H1 (cell line): ENCODE results near the gene GAS7. TPM values are rescaled to one million over a fixed set of nuclear protein-coding genes. Genes with fewer than 3 reads are reported as not detected.

ENCODE experiments used
- CTCF ChIA-PET: fragments of 300-600 bp; sonication (Branson Sonifier 250); formaldehyde crosslinking; loops from one replicate; lab custom pipeline; 2021; ENCODE audit not compliant: partially characterized antibody; lab: Charles Lee
- POLR2A ChIA-PET: fragments of 300-600 bp; sonication (Branson Sonifier 250); formaldehyde crosslinking; loops from one replicate; lab custom pipeline; 2021; ENCODE audit warnings: inconsistent platforms; ENCODE audit not compliant: partially characterized antibody; lab: Charles Lee
- DNase-seq, 2 experiments: peaks; one replicate each; pipeline versions ENCODE4 v3.0.0 to v3.0.0-alpha.2; 2010 to 2022; ENCODE audit warnings: low spot score in 2 of 2, low read depth in 1 of 2, mixed read lengths in 1 of 2
- FAIRE-seq: peaks from 2 replicates; lab custom pipeline; 2011; peaks lifted over from hg19 to GRCh38; lab: Jason Lieb, UNC
- H2AFZ ChIP-seq: 2 replicates; pipeline ENCODE4 v1.8.1; 2012; ENCODE audit warnings: low read length, inconsistent platforms
- H2AK5ac ChIP-seq: 2 replicates; pipeline ENCODE4 v1.6.1; 2013; ENCODE audit warnings: low read depth, low read length
- H2BK120ac ChIP-seq: replicated peaks from 2 replicates; pipeline ENCODE3; 2013; ENCODE audit warnings: low read depth, low read length, inconsistent platforms
- H2BK12ac ChIP-seq: 2 replicates; pipeline ENCODE4 v1.6.1; 2013; ENCODE audit warnings: low read depth, low read length
- H2BK15ac ChIP-seq: 2 replicates; pipeline ENCODE4 v1.6.1; 2013; ENCODE audit warnings: low read length
- H2BK20ac ChIP-seq: 2 replicates; pipeline ENCODE4 v1.6.1; 2013; ENCODE audit warnings: low read length
- H2BK5ac ChIP-seq: 2 replicates; pipeline ENCODE4 v1.6.1; 2013; ENCODE audit warnings: low read depth, low read length
- H3K14ac ChIP-seq: 2 replicates; pipeline ENCODE4 v1.6.1; 2013; ENCODE audit warnings: inconsistent platforms; ENCODE audit not compliant: insufficient read length
- H3K18ac ChIP-seq: 2 replicates; pipeline ENCODE4 v1.6.1; 2013; ENCODE audit warnings: low read length; ENCODE audit errors: extremely low read depth
- H3K23ac ChIP-seq: 2 replicates; pipeline ENCODE4 v1.6.1; 2013; ENCODE audit warnings: inconsistent platforms; ENCODE audit not compliant: insufficient read length
- H3K23me2 ChIP-seq: 2 replicates; pipeline ENCODE4 v1.6.1; 2013; ENCODE audit warnings: low read depth, low read length
- H3K27ac ChIP-seq: 2 replicates; pipeline ENCODE4 v1.6.1; 2011; ENCODE audit warnings: low read depth, low read length, inconsistent platforms
- H3K27me3 ChIP-seq, 4 experiments: replicated peaks in 1 of 4; 1 replicate in 1 of 4; 2 replicates in 3 of 4; pipeline versions ENCODE4 v1.6.1 to v1.8.1; 2011 to 2013; ENCODE audit warnings: low read length in 3 of 4, mild to moderate bottlenecking in 3 of 4, inconsistent platforms in 2 of 4, mixed read lengths in 2 of 4, moderate library complexity in 1 of 4; ENCODE audit not compliant: control insufficient read depth in 3 of 4, insufficient read depth in 3 of 4; ENCODE audit errors: extremely low read depth in 1 of 4
- H3K36me3 ChIP-seq, 4 experiments: 2 replicates each; pipeline versions ENCODE4 v1.6.1 to v1.8.1; 2011 to 2013; ENCODE audit warnings: mild to moderate bottlenecking in 4 of 4, low read length in 3 of 4, moderate library complexity in 2 of 4, control low read depth in 1 of 4, inconsistent platforms in 1 of 4; ENCODE audit not compliant: insufficient read depth in 4 of 4, control insufficient read depth in 2 of 4
- H3K4ac ChIP-seq: replicated peaks from 2 replicates; pipeline ENCODE3; 2013; ENCODE audit warnings: low read length, low read depth, mixed read lengths, inconsistent platforms; ENCODE audit not compliant: insufficient read length
- H3K4me1 ChIP-seq, 4 experiments: replicated peaks in 1 of 4; 1 replicate in 1 of 4; 2 replicates in 3 of 4; pipeline versions ENCODE4 v1.6.1 to v1.8.1; 2011 to 2013; ENCODE audit warnings: low read length in 3 of 4, inconsistent platforms in 2 of 4, mixed read lengths in 1 of 4; ENCODE audit not compliant: insufficient read depth in 4 of 4, control insufficient read depth in 3 of 4
- H3K4me2 ChIP-seq, 2 experiments: 2 replicates each; pipeline versions ENCODE4 v1.6.1 to v1.8.1; 2011 to 2013; ENCODE audit warnings: low read depth in 2 of 2, low read length in 2 of 2, control low read depth in 1 of 2, inconsistent platforms in 1 of 2, mild to moderate bottlenecking in 1 of 2; ENCODE audit not compliant: insufficient read depth in 1 of 2
- H3K4me3 ChIP-seq, 4 experiments: fragments of 200-600, 300-600 bp in 1 of 4; sonication (generic), shearing (Covaris generic), sonication (Bioruptor Twin) in 1 of 4; 2 replicates each; pipeline versions ENCODE4 v1.5.1 to v1.8.1; 2011 to 2016; ENCODE audit warnings: low read length in 4 of 4, low read depth in 3 of 4, control low read depth in 2 of 4, inconsistent platforms in 2 of 4, mild to moderate bottlenecking in 2 of 4, mixed read lengths in 1 of 4, moderate library complexity in 1 of 4; ENCODE audit not compliant: insufficient read depth in 2 of 4; ENCODE audit errors: extremely low read depth in 1 of 4
- H3K56ac ChIP-seq: replicated peaks from 2 replicates; pipeline ENCODE3; 2013; ENCODE audit warnings: low read depth, mild to moderate bottlenecking, mixed read lengths, low read length, inconsistent platforms; ENCODE audit not compliant: insufficient read length
- H3K79me1 ChIP-seq: 2 replicates; pipeline ENCODE4 v1.6.1; 2013; ENCODE audit warnings: low read depth, low read length, control low read depth
- H3K79me2 ChIP-seq, 2 experiments: 2 replicates each; pipeline versions ENCODE4 v1.6.1 to v1.8.1; 2012 to 2013; ENCODE audit warnings: low read length in 2 of 2, mild to moderate bottlenecking in 2 of 2, inconsistent platforms in 1 of 2; ENCODE audit not compliant: insufficient read depth in 2 of 2, control insufficient read depth in 1 of 2
- H3K9ac ChIP-seq, 4 experiments: replicated peaks in 1 of 4; 1 replicate in 1 of 4; 2 replicates in 3 of 4; pipeline versions ENCODE4 v1.6.1 to v1.8.1; 2011 to 2013; ENCODE audit warnings: low read depth in 3 of 4, low read length in 3 of 4, control low read depth in 2 of 4, mild to moderate bottlenecking in 2 of 4, moderate library complexity in 2 of 4, inconsistent platforms in 1 of 4; ENCODE audit errors: extremely low read depth in 1 of 4
- H3K9me3 ChIP-seq, 2 experiments: 2 replicates each; pipeline versions ENCODE4 v1.6.1 to v1.8.1; 2012 to 2013; ENCODE audit warnings: mild to moderate bottlenecking in 2 of 2, moderate library complexity in 2 of 2, control low read depth in 1 of 2, inconsistent platforms in 1 of 2, low read depth in 1 of 2, low read length in 1 of 2, mixed read lengths in 1 of 2; ENCODE audit not compliant: insufficient read depth in 2 of 2
- H4K20me1 ChIP-seq, 2 experiments: replicated peaks in 1 of 2; 2 replicates each; pipeline versions ENCODE3 to v1.8.1; 2011 to 2013; ENCODE audit warnings: inconsistent platforms in 2 of 2, low read length in 2 of 2, mild to moderate bottlenecking in 1 of 2; ENCODE audit not compliant: insufficient read depth in 2 of 2, control insufficient read depth in 1 of 2
- H4K5ac ChIP-seq: 2 replicates; pipeline ENCODE4 v1.6.1; 2013; ENCODE audit warnings: low read length, low read depth, mixed read lengths, inconsistent platforms; ENCODE audit not compliant: insufficient read length
- H4K8ac ChIP-seq: 2 replicates; pipeline ENCODE4 v1.8.0; 2013; ENCODE audit warnings: mild to moderate bottlenecking, moderate library complexity, low read length, inconsistent platforms; ENCODE audit not compliant: insufficient read depth; ENCODE audit errors: extremely low read depth
- H4K91ac ChIP-seq: replicated peaks from 2 replicates; pipeline ENCODE3; 2013; ENCODE audit warnings: low read length, mixed read lengths, inconsistent platforms; ENCODE audit not compliant: insufficient read length
- GABPA ChIP-seq: IDR thresholded peaks from 2 replicates; pipeline ENCODE4 v1.6.1; 2011; ENCODE audit warnings: mild to moderate bottlenecking, low read length, moderate library complexity, borderline replicate concordance; ENCODE audit not compliant: insufficient read depth
- HDAC6 ChIP-seq: IDR thresholded peaks from one replicate; pipeline ENCODE4 v1.7.1; 2012; ENCODE audit warnings: low read depth, mild to moderate bottlenecking, inconsistent platforms, low read length, moderate library complexity
- KDM4A ChIP-seq: IDR thresholded peaks from one replicate; pipeline ENCODE4 v1.7.1; 2012; ENCODE audit warnings: low read depth, mild to moderate bottlenecking, moderate library complexity, low read length, inconsistent platforms; ENCODE audit not compliant: severe bottlenecking
- MAFK ChIP-seq: IDR thresholded peaks from 2 replicates; pipeline ENCODE4 v1.6.1; 2012; ENCODE audit warnings: low read depth, mild to moderate bottlenecking, improper control_type of control experiment, low read length
- MAX ChIP-seq: IDR thresholded peaks from 2 replicates; pipeline ENCODE4 v1.6.1; 2012; ENCODE audit warnings: inconsistent platforms
- RFX5 ChIP-seq: IDR thresholded peaks from 2 replicates; pipeline ENCODE4 v1.6.1; 2011; ENCODE audit warnings: low read depth, low read length, improper control_type of control experiment, borderline replicate concordance
- RNF2 ChIP-seq: fragments of 200-900, 300-1000 bp; sonication (generic); IDR thresholded peaks from 2 replicates; pipeline ENCODE4 v1.7.1; 2016; ENCODE audit warnings: borderline replicate concordance, low read depth, mild to moderate bottlenecking, antibody characterized with exemption, low read length; ENCODE audit not compliant: poor library complexity, severe bottlenecking; ENCODE audit errors: missing control alignments
- TEAD4 ChIP-seq: IDR thresholded peaks from 2 replicates; pipeline ENCODE4 v1.6.1; 2012; ENCODE audit warnings: low read depth, low read length, inconsistent platforms, mixed read lengths
- YY1 ChIP-seq: IDR thresholded peaks from 2 replicates; pipeline ENCODE4 v1.6.1; 2011; ENCODE audit warnings: low read depth, mild to moderate bottlenecking, low read length
- WGBS, 2 experiments: shearing (Covaris generic) in 1 of 2; methylation state at CpG; one replicate each; pipeline versions ENCODE4 v1.1.6 to v1.1.7; 2013 to 2015; ENCODE audit warnings: low lambda C conversion rate in 2 of 2, mixed read lengths in 2 of 2, inconsistent platforms in 1 of 2, low coverage in 1 of 2, missing lambda C conversion rate in 1 of 2; ENCODE audit not compliant: insufficient replicate concordance in 2 of 2, insufficient coverage in 1 of 2, insufficient read length in 1 of 2; ENCODE audit errors: extremely low coverage in 1 of 2, missing lambda C conversion rate in 1 of 2; 5-methylcytosine and 5-hydroxymethylcytosine counted together
- polyA plus RNA-seq, 7 experiments: library from polyadenylated mRNA; depleted of rRNA in 3 of 7; stranded (reverse) in 5 of 7; unstranded in 2 of 7; fragments of >200 nt in 5 of 7; fragments of 200-250 nt in 2 of 7; gene quantifications; 1 replicate in 5 of 7; 2 replicates in 1 of 7; 4 replicates in 1 of 7; pipeline versions ENCODE4 v1.2.1 to v1.2.3, GENCODE V29; 2011 to 2013; ENCODE audit warnings: missing spikeins in 2 of 7, mixed read lengths in 2 of 7
- total RNA-seq: library from RNA; stranded (reverse); fragmentation: NEBNext Ultra II Directional; extraction: Animal tissue kit (Norgen Biotek cat#: 25700); gene quantifications from 2 replicates; pipeline ENCODE4 v1.2.1, GENCODE V29; 2021

Gene GAS7
- total and polyA plus RNA-seq, 2 of the 8 experiments (the other 6 are each of a cell fraction or from before 2014, with no cell fraction given), result 5.0 to 14.5 TPM

DNA sequence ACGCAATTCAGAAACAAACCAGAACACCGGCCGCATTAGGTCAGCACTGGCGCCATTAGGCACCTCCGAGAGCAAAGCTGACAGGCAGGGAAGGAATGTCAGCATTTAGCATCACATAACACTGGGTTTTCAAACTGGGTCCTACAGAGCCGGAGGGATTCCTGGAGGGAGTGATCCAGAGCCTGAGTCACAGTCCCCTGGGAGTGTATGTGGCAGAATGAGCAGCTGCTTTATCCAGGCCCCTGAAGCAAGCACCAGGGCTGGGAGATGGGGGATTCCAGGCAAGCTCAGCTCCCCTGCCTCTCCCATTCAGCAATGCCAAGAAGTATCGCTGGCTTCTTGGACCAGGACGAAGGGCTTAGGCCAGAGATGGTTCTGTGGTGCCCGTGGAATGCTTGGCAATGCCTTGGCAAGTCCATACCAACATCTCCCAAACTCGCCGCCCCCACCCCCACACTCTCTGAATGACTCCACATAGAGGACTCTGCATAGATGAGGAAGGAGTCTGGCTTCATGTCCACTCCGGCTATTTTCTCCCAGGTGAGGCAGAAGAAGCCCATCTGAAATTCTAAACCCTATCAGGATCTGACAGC is 20.4 kb downstream of the GAS7 start:
- peak overlapping the region; percentile 55 to 66 for H3K4me2 ChIP-seq
- peak; percentile 74; the same call in 1 of the 2 replicates for TF ChIP-seq YY1
- no peak for TF ChIP-seq RFX5
- no peak for TF ChIP-seq GABPA
- TF ChIP-seq MAX, result no peak
- no peak for TF ChIP-seq RNF2
- TF ChIP-seq KDM4A, result no peak
- TF ChIP-seq HDAC6, result no peak
- no peak for TF ChIP-seq MAFK
- TF ChIP-seq TEAD4, result peak; percentile 67; the same call in 1 of the 2 replicates

More for the DNA sequence above, 20.4 kb downstream of the GAS7 start:
- no peak overlapping the region for H2AFZ ChIP-seq
- FAIRE-seq (peak; percentile 60), DNase-seq (peak; percentile 54 to 76)
- ChIA-PET CTCF (interaction anchor here (1.3 to 1.7 kb wide), 2 partner anchors 49 to 253 kb away, joined by 3 read pairs; no protein-coding TSS in a partner anchor), POLR2A (interaction anchor here (0.9 kb wide), 1 partner anchor 8 kb away, joined by 4 read pairs; no protein-coding TSS in a partner anchor)
- no peak overlapping the region for H3K14ac ChIP-seq
- H4K8ac ChIP-seq, result no peak overlapping the region
- no peak overlapping the region for H3K56ac ChIP-seq
- H3K4me1 ChIP-seq, result peaks cover 8 to 25% (median 18%) of the 10 kb centered on the region in 4 experiments
- 0 out of 2 replicates have a peak overlapping the region, but pooled peaks have one; percentile 69 for H2AK5ac ChIP-seq
- no peak overlapping the region for H3K9ac ChIP-seq
- no peaks in the 10 kb centered on the region for H3K79me2 ChIP-seq
- WGBS, 2 experiments, result 45% methylated on average over 12 of the region's 12 CpGs; no CpG with 5 or more reads in 1 of the 2 experiments
- H3K23me2 ChIP-seq, result 0 out of 2 replicates have a peak, but pooled peaks cover 6% of the 10 kb centered on the region
- H3K4ac ChIP-seq, result no peak overlapping the region
- peak overlapping the region; percentile 89 for H2BK15ac ChIP-seq
- peak overlapping the region; percentile 36 for H3K18ac ChIP-seq
- H2BK12ac ChIP-seq, result 0 out of 2 replicates have a peak overlapping the region, but pooled peaks have one; percentile 87
- no peak overlapping the region for H3K23ac ChIP-seq
- H2BK5ac ChIP-seq, result peak overlapping the region; percentile 88
- H3K9me3 ChIP-seq, result peaks cover 0 to under 1% of the 10 kb centered on the region in 2 experiments; a peak in 1 of 4 replicates
- peak overlapping the region; percentile 13 for H2BK120ac ChIP-seq
- no peak overlapping the region for H4K5ac ChIP-seq
- H3K4me3 ChIP-seq, result no peak overlapping the region
- H2BK20ac ChIP-seq, result no peak overlapping the region
- no peaks in the 10 kb centered on the region for H3K79me1 ChIP-seq
- no peaks in the 10 kb centered on the region for H4K20me1 ChIP-seq
- no peaks in the 10 kb centered on the region for H3K27me3 ChIP-seq
- no peak overlapping the region for H4K91ac ChIP-seq
- no peak overlapping the region for H3K27ac ChIP-seq
- H3K36me3 ChIP-seq, result no peaks in the 10 kb centered on the region; a peak in 1 of 8 replicates
